PC-3 (cell line): ENCODE data around the gene SENP7. TPM values are rescaled to one million over a fixed set of nuclear protein-coding genes. Genes with fewer than 3 reads are reported as not detected.

Source experiments
- ATAC-seq: fragments of 200-7000 bp; cut with Tn5 transposase; 2 replicates; pipeline ENCODE4 v1.9.1; 2020; ENCODE audit warnings: mild to moderate bottlenecking, moderate library complexity
- BruUV-seq: library from RNA; stranded (reverse); fragments of 400-500 nt; replicated peaks from 2 replicates; lab custom pipeline; 2021; lab: Mats Ljungman, UMichigan
- CTCF ChIA-PET: fragments of 300-600 bp; sonication (Branson Sonifier 250); formaldehyde crosslinking; loops from one replicate; lab custom pipeline; 2022; ENCODE audit warnings: antibody characterized with exemption; lab: Charles Lee
- POLR2A ChIA-PET: fragments of 300-600 bp; sonication (Branson Sonifier 250); formaldehyde crosslinking; loops from one replicate; lab custom pipeline; 2022; ENCODE audit warnings: antibody characterized with exemption; ENCODE audit not compliant: unreplicated experiment; lab: Charles Lee
- DNase-seq: peaks from one replicate; pipeline ENCODE4 v3.0.0-alpha.2; 2015
- H2AFZ ChIP-seq: fragments of 300-600 bp; sonication (generic); 2 replicates; pipeline ENCODE4 v1.6.0; 2016; ENCODE audit warnings: antibody characterized with exemption, low read length
- H3F3A ChIP-seq: fragments of 300-600 bp; sonication (generic); one replicate; pipeline ENCODE4 v1.6.0; 2017; ENCODE audit warnings: antibody characterized with exemption, low read length, control low read depth, mild to moderate bottlenecking; ENCODE audit not compliant: unreplicated experiment
- H3K27ac ChIP-seq: fragments of 300-600 bp; sonication (generic); 2 replicates; pipeline ENCODE4 v1.5.1; 2016; ENCODE audit warnings: mild to moderate bottlenecking, low read length
- H3K27me3 ChIP-seq: fragments of 300-600 bp; sonication (generic); 2 replicates; pipeline ENCODE4 v1.6.1; 2016; ENCODE audit warnings: low read length, mixed read lengths
- H3K36me3 ChIP-seq: fragments of 300-600 bp; sonication (generic); 2 replicates; pipeline ENCODE4 v1.6.1; 2016; ENCODE audit warnings: low read depth, mixed run types, low read length, mixed read lengths
- H3K4me1 ChIP-seq: fragments of 300-600 bp; sonication (generic); 2 replicates; pipeline ENCODE4 v1.5.1; 2016; ENCODE audit warnings: low read length; ENCODE audit not compliant: insufficient read depth
- H3K4me2 ChIP-seq: fragments of 300-600 bp; sonication (generic); 2 replicates; pipeline ENCODE4 v1.6.0; 2016; ENCODE audit warnings: low read length
- H3K4me3 ChIP-seq: fragments of 300-600 bp; sonication (generic); 2 replicates; pipeline ENCODE4 v1.5.1; 2016; ENCODE audit warnings: mild to moderate bottlenecking, low read length, mixed read lengths
- H3K79me2 ChIP-seq: fragments of 300-600 bp; sonication (generic); 2 replicates; pipeline ENCODE4 v1.6.1; 2017; ENCODE audit warnings: low read length, mixed read lengths
- H3K9ac ChIP-seq: fragments of 300-600 bp; sonication (generic); 2 replicates; pipeline ENCODE4 v1.6.0; 2016; ENCODE audit warnings: mild to moderate bottlenecking, low read length
- H3K9me2 ChIP-seq: fragments of 300-600 bp; sonication (generic); replicated peaks from 2 replicates; pipeline ENCODE4 v1.6.1; 2016; ENCODE audit warnings: mixed run types, low read length, mixed read lengths
- H3K9me3 ChIP-seq: fragments of 300-600 bp; sonication (generic); 2 replicates; pipeline ENCODE4 v1.6.1; 2016; ENCODE audit warnings: low read length, mixed read lengths
- H4K20me1 ChIP-seq: fragments of 300-600 bp; sonication (generic); 2 replicates; pipeline ENCODE4 v1.6.1; 2016; ENCODE audit warnings: low read length, mixed read lengths
- EZH2 ChIP-seq: fragments of 300-600 bp; sonication (generic); IDR thresholded peaks from one replicate; pipeline ENCODE4 v1.6.1; 2017; ENCODE audit warnings: antibody characterized with exemption, mild to moderate bottlenecking, low read length; ENCODE audit not compliant: unreplicated experiment
- EZH2phosphoT487 ChIP-seq: fragments of 300-600 bp; sonication (generic); IDR thresholded peaks from 2 replicates; pipeline ENCODE4 v1.6.1; 2018; ENCODE audit warnings: mild to moderate bottlenecking, antibody characterized with exemption, low read length, borderline replicate concordance
- intact Hi-C: fragments of 100-400 bp; cut with micrococcal nuclease; formaldehyde crosslinking; loops from 2 replicates; pipeline ENCODE4 v1.9.0; 2023
- total RNA-seq: library from RNA; depleted of rRNA; stranded (reverse); fragments of >200 nt; gene quantifications from 2 replicates; pipeline ENCODE4 v1.2.3, GENCODE V29; 2014
- TF ChIP-seq, protein P1 (sequence below): fragments of 300-600 bp; sonication (generic); conservative IDR thresholded peaks from 2 replicates; pipeline ENCODE4 v1.5.1; 2017; ENCODE audit warnings: antibody characterized with exemption, low read depth, mild to moderate bottlenecking, low read length

The SENP7 gene
- total RNA-seq, 1 experiment from 2014 or later: 4.8 TPM

DNA sequence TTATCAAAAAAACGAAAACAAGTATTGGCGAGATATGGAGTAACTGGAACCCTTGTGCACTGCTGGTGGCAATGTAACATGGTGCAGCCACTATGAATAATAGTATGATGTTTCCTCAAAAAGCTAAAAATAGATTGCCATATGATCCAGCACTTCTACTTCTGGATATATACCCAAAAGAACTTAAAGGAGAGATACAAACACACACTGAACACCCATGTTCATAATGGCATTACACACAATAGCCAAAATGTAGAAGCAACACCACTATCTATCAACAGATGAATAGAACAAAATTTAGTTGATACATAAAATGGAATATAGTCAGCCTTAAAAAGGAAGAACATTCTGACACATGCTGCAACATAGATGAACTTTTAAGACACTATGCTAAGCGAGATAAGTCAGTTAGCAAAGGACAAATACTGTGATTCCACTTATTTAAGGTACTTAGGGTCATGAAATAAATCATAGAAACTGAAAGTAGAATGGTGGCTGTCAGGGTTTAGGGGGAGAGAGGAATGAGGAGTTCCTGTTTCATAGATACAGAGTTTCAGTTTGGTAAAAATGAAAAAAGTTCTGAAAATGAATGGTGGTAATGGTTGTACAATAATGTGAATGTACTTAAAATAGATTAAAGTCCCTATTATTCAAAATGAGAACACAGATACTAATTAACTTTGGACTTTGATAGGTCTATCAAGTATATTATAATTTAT is 133.2 kb downstream of the SENP7 start:
- BruUV-seq: no TSS peak
- CTCF ChIA-PET: no interaction called here

GRCh38 chr3:101377796-101378195 is 135.2 kb downstream of the SENP7 start:
- BruUV-seq: no TSS peak
- no peaks in the 10 kb centered on the region for H3K27me3 ChIP-seq

More for the DNA sequence above, 133.2 kb downstream of the SENP7 start:
- TF ChIP-seq EZH2: no peak
- TF ChIP-seq EZH2phosphoT487: no peak
- TF ChIP-seq, protein P1, sequence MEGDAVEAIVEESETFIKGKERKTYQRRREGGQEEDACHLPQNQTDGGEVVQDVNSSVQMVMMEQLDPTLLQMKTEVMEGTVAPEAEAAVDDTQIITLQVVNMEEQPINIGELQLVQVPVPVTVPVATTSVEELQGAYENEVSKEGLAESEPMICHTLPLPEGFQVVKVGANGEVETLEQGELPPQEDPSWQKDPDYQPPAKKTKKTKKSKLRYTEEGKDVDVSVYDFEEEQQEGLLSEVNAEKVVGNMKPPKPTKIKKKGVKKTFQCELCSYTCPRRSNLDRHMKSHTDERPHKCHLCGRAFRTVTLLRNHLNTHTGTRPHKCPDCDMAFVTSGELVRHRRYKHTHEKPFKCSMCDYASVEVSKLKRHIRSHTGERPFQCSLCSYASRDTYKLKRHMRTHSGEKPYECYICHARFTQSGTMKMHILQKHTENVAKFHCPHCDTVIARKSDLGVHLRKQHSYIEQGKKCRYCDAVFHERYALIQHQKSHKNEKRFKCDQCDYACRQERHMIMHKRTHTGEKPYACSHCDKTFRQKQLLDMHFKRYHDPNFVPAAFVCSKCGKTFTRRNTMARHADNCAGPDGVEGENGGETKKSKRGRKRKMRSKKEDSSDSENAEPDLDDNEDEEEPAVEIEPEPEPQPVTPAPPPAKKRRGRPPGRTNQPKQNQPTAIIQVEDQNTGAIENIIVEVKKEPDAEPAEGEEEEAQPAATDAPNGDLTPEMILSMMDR: no peak
- H3K4me3 ChIP-seq: no peak overlapping the region
- no peaks in the 10 kb centered on the region for H3K4me1 ChIP-seq
- no peak overlapping the region for H3K9ac ChIP-seq
- intact Hi-C loops: loop anchor here (5.0 to 10.0 kb wide), 6 partner anchors 68 to 1545 kb away; no protein-coding TSS in a partner anchor
- H3K27me3 ChIP-seq: no peaks in the 10 kb centered on the region
- no peaks in the 10 kb centered on the region for H3K9me2 ChIP-seq
- no peak overlapping the region for H3K4me2 ChIP-seq
- no peaks in the 10 kb centered on the region for H3K79me2 ChIP-seq
- no peak for DNase-seq
- no peak for ATAC-seq
- POLR2A ChIA-PET: no interaction called here
- no peaks in the 10 kb centered on the region for H4K20me1 ChIP-seq
- 0 out of 2 replicates have a peak, but pooled peaks cover 6% of the 10 kb centered on the region for H3K36me3 ChIP-seq
- H3K27ac ChIP-seq: no peak overlapping the region
- H3K9me3 ChIP-seq: no peaks in the 10 kb centered on the region
- H3F3A ChIP-seq: no peaks in the 10 kb centered on the region
- H2AFZ ChIP-seq: no peak overlapping the region

More at GRCh38 chr3:101377796-101378195, 135.2 kb downstream of the SENP7 start:
- H3K9ac ChIP-seq: no peak overlapping the region
- no peak overlapping the region for H3K4me2 ChIP-seq
- POLR2A ChIA-PET: no interaction called here
- no peak overlapping the region for H3K27ac ChIP-seq
- TF ChIP-seq, protein P1: no peak
- TF ChIP-seq EZH2phosphoT487: no peak
- no peak for ATAC-seq
- no peaks in the 10 kb centered on the region for H3K9me3 ChIP-seq
- no peaks in the 10 kb centered on the region for H3K79me2 ChIP-seq
- DNase-seq: no peak
- no peaks in the 10 kb centered on the region for H3K9me2 ChIP-seq
- H3K4me1 ChIP-seq: no peaks in the 10 kb centered on the region
- intact Hi-C loops: no loop called here
- H2AFZ ChIP-seq: no peak overlapping the region
- H3K4me3 ChIP-seq: no peak overlapping the region
- no peaks in the 10 kb centered on the region for H3F3A ChIP-seq
- H4K20me1 ChIP-seq: no peaks in the 10 kb centered on the region
- 0 out of 2 replicates have a peak, but pooled peaks cover 6% of the 10 kb centered on the region for H3K36me3 ChIP-seq
- CTCF ChIA-PET: no interaction called here
